ENCODE data around the gene THBS3. TPM values are rescaled to one million over a fixed set of nuclear protein-coding genes. Genes with fewer than 3 reads are reported as not detected.
A peak's percentile ranks its signal among the peaks of the same experiment; 100 is the strongest.
"Not testable (repeated sequence)": the region's sequence is repeated elsewhere in the genome, so short reads cannot be mapped to it uniquely, and the experiment has no call there.

Gene THBS3
- total RNA-seq, 2 experiments from 2014 or later: 21.2 to 23.6 TPM

GRCh38 chr1:155200920-155201319, 6.8 kb downstream of the THBS3 start:
- CTCF ChIA-PET: interaction anchor here (5.1 kb wide), 1 partner anchor 8 kb away, joined by 27 read pairs; no protein-coding TSS in a partner anchor
- H3K27ac Mint-ChIP-seq: no peak overlapping the region
- POLR2A ChIA-PET: no interaction called here
- DNase-seq: no peak
- no peak overlapping the region for H3K4me3 Mint-ChIP-seq
- H3K4me1 Mint-ChIP-seq: peaks cover under 1% of the 10 kb centered on the region
- H3K27me3 Mint-ChIP-seq: no peaks in the 10 kb centered on the region
- H3K9me3 Mint-ChIP-seq: no peaks in the 10 kb centered on the region
- peaks cover 2% of the 10 kb centered on the region for H3K36me3 Mint-ChIP-seq (ENCODE audit: low read depth)

GRCh38 chr1:155199792-155200191, 7.9 kb downstream of the THBS3 start:
- DNase-seq: no peak
- POLR2A ChIA-PET: no interaction called here
- Mint-ChIP-seq H3K4me1 (peaks cover 10% of the 10 kb centered on the region), H3K27ac (no peak overlapping the region), H3K27me3 (no peaks in the 10 kb centered on the region), H3K36me3 (ENCODE audit: low read depth) (peaks cover 4% of the 10 kb centered on the region), H3K9me3 (no peaks in the 10 kb centered on the region), H3K4me3 (no peak overlapping the region)
- CTCF ChIA-PET: no interaction called here

- Mint-ChIP-seq H3K27me3 (no peaks in the 10 kb centered on the region), H3K27ac (no peak overlapping the region), H3K4me3 (no peak overlapping the region), H3K4me1 (peaks cover 22% of the 10 kb centered on the region), H3K36me3 (ENCODE audit: low read depth) (peaks cover 4% of the 10 kb centered on the region), H3K9me3 (no peaks in the 10 kb centered on the region)
- POLR2A ChIA-PET: no interaction called here
- CTCF ChIA-PET: interaction anchor here (0.9 kb wide), 1 partner anchor 9 kb away, joined by 3 read pairs; no protein-coding TSS in a partner anchor
- no peak for DNase-seq
Observed at GRCh38 chr1:155198547-155198906, 9.2 kb downstream of the THBS3 start.

GRCh38 chr1:155197901-155198546, 9.7 kb downstream of the THBS3 start:
- Mint-ChIP-seq H3K27ac (no peak overlapping the region), H3K36me3 (ENCODE audit: low read depth) (peaks cover 4% of the 10 kb centered on the region), H3K9me3 (no peaks in the 10 kb centered on the region), H3K4me1 (peaks cover 27% of the 10 kb centered on the region), H3K4me3 (no peak overlapping the region), H3K27me3 (no peaks in the 10 kb centered on the region)
- DNase-seq: no peak
- CTCF ChIA-PET: no interaction called here
- POLR2A ChIA-PET: interaction anchor here (0.5 kb wide), 1 partner anchor 118 kb away, joined by 3 read pairs; no protein-coding TSS in a partner anchor

GRCh38 chr1:155196893-155197638, 10.6 kb downstream of the THBS3 start:
- no peak overlapping the region for H3K27ac Mint-ChIP-seq
- CTCF ChIA-PET: interaction anchor here (2.1 kb wide), 1 partner anchor 10 kb away, joined by 7 read pairs; no protein-coding TSS in a partner anchor
- no peaks in the 10 kb centered on the region for H3K27me3 Mint-ChIP-seq
- no peak for DNase-seq
- H3K4me3 Mint-ChIP-seq: no peak overlapping the region
- no peaks in the 10 kb centered on the region for H3K9me3 Mint-ChIP-seq
- POLR2A ChIA-PET: interaction anchor here (0.5 kb wide), 1 partner anchor 119 kb away, joined by 3 read pairs; no protein-coding TSS in a partner anchor
- peaks cover 4% of the 10 kb centered on the region for H3K36me3 Mint-ChIP-seq (ENCODE audit: low read depth)
- H3K4me1 Mint-ChIP-seq: peaks cover 35% of the 10 kb centered on the region

GRCh38 chr1:155196103-155196892, 11.4 kb downstream of the THBS3 start:
- ChIA-PET CTCF (interaction anchor here (2.1 kb wide), 2 partner anchors 11 to 55 kb away, joined by 7 to 10 read pairs; no protein-coding TSS in a partner anchor), POLR2A (no interaction called here)
- no peak overlapping the region for H3K4me3 Mint-ChIP-seq
- no peaks in the 10 kb centered on the region for H3K9me3 Mint-ChIP-seq
- H3K27ac Mint-ChIP-seq: no peak overlapping the region
- no peaks in the 10 kb centered on the region for H3K27me3 Mint-ChIP-seq
- peaks cover 4% of the 10 kb centered on the region for H3K36me3 Mint-ChIP-seq (ENCODE audit: low read depth)
- no peak for DNase-seq
- peaks cover 38% of the 10 kb centered on the region for H3K4me1 Mint-ChIP-seq

- ChIA-PET POLR2A (interaction anchor here (0.6 kb wide), 1 partner anchor 31 kb away, joined by 3 read pairs; no protein-coding TSS in a partner anchor), CTCF (interaction anchor here (1.5 to 3.7 kb wide), 7 partner anchors 8 to 55 kb away, joined by 4 to 52 read pairs (median 10); partner anchors contain the start of genes KRTCAP2 and TRIM46)
- Mint-ChIP-seq H3K4me1 (peaks cover 38% of the 10 kb centered on the region), H3K9me3 (no peaks in the 10 kb centered on the region), H3K27me3 (no peaks in the 10 kb centered on the region), H3K27ac (peak overlapping the region; percentile 60), H3K4me3 (peak overlapping the region; percentile 71), H3K36me3 (ENCODE audit: low read depth) (peaks cover 4% of the 10 kb centered on the region)
- DNase-seq: no peak
Observed at GRCh38 chr1:155195201-155196102, 12.2 kb downstream of the THBS3 start.

GRCh38 chr1:155193991-155194240, 13.8 kb downstream of the THBS3 start:
- H3K36me3 Mint-ChIP-seq (ENCODE audit: low read depth); H3K27me3 Mint-ChIP-seq; H3K9me3 Mint-ChIP-seq; DNase-seq: not testable (repeated sequence)
- ChIA-PET POLR2A (interaction anchor here (0.6 to 0.9 kb wide), 2 partner anchors 15 to 965 kb away, joined by 3 to 5 read pairs; no protein-coding TSS in a partner anchor), CTCF (interaction anchor here (0.6 to 3.7 kb wide), 20 partner anchors 10 to 659 kb away, joined by 3 to 52 read pairs (median 6); partner anchors contain the start of genes KRTCAP2, MTX1, THBS3 and TRIM46)
- Mint-ChIP-seq H3K4me3 (peak overlapping the region; percentile 74), H3K27ac (peak overlapping the region; percentile 96), H3K4me1 (peaks cover 38% of the 10 kb centered on the region)

GRCh38 chr1:155193275-155193990, 14.3 kb downstream of the THBS3 start:
- peak; percentile 77 for DNase-seq
- Mint-ChIP-seq H3K9me3 (no peaks in the 10 kb centered on the region), H3K27ac (peak overlapping the region; percentile 96), H3K27me3 (no peaks in the 10 kb centered on the region), H3K4me1 (peaks cover 38% of the 10 kb centered on the region), H3K4me3 (peak overlapping the region; percentile 74), H3K36me3 (ENCODE audit: low read depth) (peaks cover 4% of the 10 kb centered on the region)
- ChIA-PET CTCF (interaction anchor here (0.6 to 3.7 kb wide), 20 partner anchors 9 to 659 kb away, joined by 3 to 52 read pairs (median 6); partner anchors contain the start of genes KRTCAP2, MTX1, THBS3 and TRIM46), POLR2A (interaction anchor here (0.9 kb wide), 1 partner anchor 15 kb away, joined by 5 read pairs; no protein-coding TSS in a partner anchor)

GRCh38 chr1:155192346-155193274, 15.1 kb downstream of the THBS3 start:
- CTCF ChIA-PET: interaction anchor here (1.1 to 3.7 kb wide), 17 partner anchors 8 to 175 kb away, joined by 3 to 52 read pairs (median 7); partner anchors contain the start of genes KRTCAP2, MTX1, THBS3 and TRIM46
- peak; percentile 38 for DNase-seq

More at GRCh38 chr1:155192346-155193274, 15.1 kb downstream of the THBS3 start:
- H3K4me1 Mint-ChIP-seq: peaks cover 43% of the 10 kb centered on the region
- H3K4me3 Mint-ChIP-seq: peak overlapping the region; percentile 74
- H3K9me3 Mint-ChIP-seq: no peaks in the 10 kb centered on the region
- H3K36me3 Mint-ChIP-seq (ENCODE audit: low read depth): peaks cover 5% of the 10 kb centered on the region
- H3K27ac Mint-ChIP-seq: peak overlapping the region; percentile 96
- POLR2A ChIA-PET: interaction anchor here (0.9 kb wide), 1 partner anchor 14 kb away, joined by 5 read pairs; no protein-coding TSS in a partner anchor
- H3K27me3 Mint-ChIP-seq: no peaks in the 10 kb centered on the region
